H1 (cell line): ENCODE data around the gene PARK7.

Experiments used
- CHD2 ChIP-seq: IDR thresholded peaks from 2 replicates; pipeline ENCODE4 v1.6.1; 2012; ENCODE audit warnings: low read length, improper control_type of control experiment
- EP300 ChIP-seq, 2 experiments: IDR thresholded peaks; 1 replicate in 1 of 2; 2 replicates in 1 of 2; pipeline ENCODE4 v1.6.1; 2011 to 2012; ENCODE audit warnings: low read depth in 2 of 2, low read length in 2 of 2, mild to moderate bottlenecking in 2 of 2, borderline replicate concordance in 1 of 2, inconsistent platforms in 1 of 2, moderate library complexity in 1 of 2
- JUN ChIP-seq: IDR thresholded peaks from 2 replicates; pipeline ENCODE4 v1.6.1; 2011; ENCODE audit warnings: low read depth, mild to moderate bottlenecking, improper control_type of control experiment, low read length
- JUND ChIP-seq: IDR thresholded peaks from 2 replicates; pipeline ENCODE4 v1.6.1; 2011; ENCODE audit warnings: mild to moderate bottlenecking, improper control_type of control experiment, low read length
- POLR2A ChIP-seq, 2 experiments: IDR thresholded peaks; 1 replicate in 1 of 2; 2 replicates in 1 of 2; pipeline ENCODE4 v1.6.1; 2011; ENCODE audit warnings: low read depth in 2 of 2, low read length in 2 of 2, mild to moderate bottlenecking in 2 of 2; ENCODE audit errors: control extremely low read depth in 1 of 2
- POLR2AphosphoS5 ChIP-seq: IDR thresholded peaks from 2 replicates; pipeline ENCODE4 v1.6.1; 2011; ENCODE audit warnings: low read depth, low read length
- RAD21 ChIP-seq, 2 experiments: IDR thresholded peaks in 1 of 2; conservative IDR thresholded peaks in 1 of 2; 2 replicates each; pipeline ENCODE4 v1.6.1; 2011; ENCODE audit warnings: low read depth in 2 of 2, low read length in 2 of 2, improper control_type of control experiment in 1 of 2, inconsistent platforms in 1 of 2, mild to moderate bottlenecking in 1 of 2, moderate library complexity in 1 of 2
- RFX5 ChIP-seq: IDR thresholded peaks from 2 replicates; pipeline ENCODE4 v1.6.1; 2011; ENCODE audit warnings: low read depth, low read length, improper control_type of control experiment, borderline replicate concordance
- SIN3A ChIP-seq, 2 experiments: IDR thresholded peaks in 1 of 2; conservative IDR thresholded peaks in 1 of 2; 2 replicates each; pipeline ENCODE4 v1.6.1; 2011 to 2012; ENCODE audit warnings: low read length in 2 of 2, improper control_type of control experiment in 1 of 2, low read depth in 1 of 2, mild to moderate bottlenecking in 1 of 2
- TF ChIP-seq, protein P1 (sequence below): IDR thresholded peaks from 2 replicates; pipeline ENCODE4 v1.6.1; 2011; ENCODE audit warnings: low read length, improper control_type of control experiment
- TF ChIP-seq, protein P2 (sequence below), 3 experiments: IDR thresholded peaks; 1 replicate in 2 of 3; 2 replicates in 1 of 3; pipeline versions ENCODE4 v1.5.1 to v1.6.1; 2011; ENCODE audit warnings: low read length in 3 of 3, mild to moderate bottlenecking in 3 of 3, inconsistent platforms in 2 of 3, low read depth in 1 of 3, moderate library complexity in 1 of 3; ENCODE audit not compliant: insufficient read depth in 1 of 3; ENCODE audit errors: control extremely low read depth in 1 of 3

DNA sequence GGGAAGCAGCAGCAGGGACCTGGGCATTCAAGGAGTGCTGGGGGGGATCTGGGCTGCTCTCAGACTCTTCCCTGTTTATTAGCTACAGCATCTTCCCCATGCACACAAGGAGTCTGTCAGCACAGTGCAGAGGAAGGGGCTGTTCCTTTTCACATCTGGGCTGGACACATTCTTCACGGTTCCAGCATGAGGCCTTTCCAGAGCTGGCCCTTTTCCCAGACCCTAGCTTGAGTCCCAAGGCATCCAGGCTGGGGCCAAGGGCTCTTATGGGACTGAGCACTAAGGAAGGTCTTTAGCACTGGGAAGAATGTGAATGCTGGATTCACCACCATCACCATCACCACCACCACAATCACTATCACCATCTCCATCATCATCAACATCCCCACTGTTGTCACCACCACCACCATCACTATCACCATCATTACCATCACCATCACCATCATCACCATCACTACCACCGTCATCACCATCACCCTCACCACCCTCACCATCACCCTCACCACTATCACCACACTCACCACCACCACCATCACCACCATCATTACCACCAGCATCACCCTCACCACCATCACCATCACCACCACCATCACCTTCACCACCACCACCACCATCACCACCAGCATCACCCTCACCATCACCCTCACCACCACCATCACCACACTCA lies 28.4 kb downstream of the PARK7 start:
- TF ChIP-seq, protein P1, sequence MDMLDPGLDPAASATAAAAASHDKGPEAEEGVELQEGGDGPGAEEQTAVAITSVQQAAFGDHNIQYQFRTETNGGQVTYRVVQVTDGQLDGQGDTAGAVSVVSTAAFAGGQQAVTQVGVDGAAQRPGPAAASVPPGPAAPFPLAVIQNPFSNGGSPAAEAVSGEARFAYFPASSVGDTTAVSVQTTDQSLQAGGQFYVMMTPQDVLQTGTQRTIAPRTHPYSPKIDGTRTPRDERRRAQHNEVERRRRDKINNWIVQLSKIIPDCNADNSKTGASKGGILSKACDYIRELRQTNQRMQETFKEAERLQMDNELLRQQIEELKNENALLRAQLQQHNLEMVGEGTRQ = no peak
- TF ChIP-seq, protein P2, sequence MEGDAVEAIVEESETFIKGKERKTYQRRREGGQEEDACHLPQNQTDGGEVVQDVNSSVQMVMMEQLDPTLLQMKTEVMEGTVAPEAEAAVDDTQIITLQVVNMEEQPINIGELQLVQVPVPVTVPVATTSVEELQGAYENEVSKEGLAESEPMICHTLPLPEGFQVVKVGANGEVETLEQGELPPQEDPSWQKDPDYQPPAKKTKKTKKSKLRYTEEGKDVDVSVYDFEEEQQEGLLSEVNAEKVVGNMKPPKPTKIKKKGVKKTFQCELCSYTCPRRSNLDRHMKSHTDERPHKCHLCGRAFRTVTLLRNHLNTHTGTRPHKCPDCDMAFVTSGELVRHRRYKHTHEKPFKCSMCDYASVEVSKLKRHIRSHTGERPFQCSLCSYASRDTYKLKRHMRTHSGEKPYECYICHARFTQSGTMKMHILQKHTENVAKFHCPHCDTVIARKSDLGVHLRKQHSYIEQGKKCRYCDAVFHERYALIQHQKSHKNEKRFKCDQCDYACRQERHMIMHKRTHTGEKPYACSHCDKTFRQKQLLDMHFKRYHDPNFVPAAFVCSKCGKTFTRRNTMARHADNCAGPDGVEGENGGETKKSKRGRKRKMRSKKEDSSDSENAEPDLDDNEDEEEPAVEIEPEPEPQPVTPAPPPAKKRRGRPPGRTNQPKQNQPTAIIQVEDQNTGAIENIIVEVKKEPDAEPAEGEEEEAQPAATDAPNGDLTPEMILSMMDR (IDR thresholded peaks at IDR 0.05; ENCODE audit: control extremely low read depth in 1 of 3, insufficient read depth in 1 of 3, low read depth in 1 of 3, low read length in 3 of 3) = no peak
- TF ChIP-seq CHD2 = no peak
- TF ChIP-seq JUN = no peak
- TF ChIP-seq EP300 (IDR thresholded peaks at IDR 0.05; ENCODE audit: borderline replicate concordance in 1 of 2, low read depth in 2 of 2, low read length in 2 of 2) = no peak
- TF ChIP-seq RAD21 (IDR thresholded peaks at IDR 0.05 in 1 of 2, conservative IDR thresholded peaks at IDR 0.05 in 1 of 2; ENCODE audit: low read depth in 2 of 2, low read length in 2 of 2) = no peak
- TF ChIP-seq POLR2AphosphoS5 = no peak
- no peak for TF ChIP-seq JUND
- no peak for TF ChIP-seq SIN3A (conservative IDR thresholded peaks at IDR 0.05 in 1 of 2, IDR thresholded peaks at IDR 0.05 in 1 of 2; ENCODE audit: low read depth in 1 of 2, low read length in 2 of 2)
- TF ChIP-seq POLR2A (IDR thresholded peaks at IDR 0.05; ENCODE audit: control extremely low read depth in 1 of 2, low read depth in 2 of 2, low read length in 2 of 2) = no peak
- TF ChIP-seq RFX5 = no peak
